Fibroblast of the conjunctiva (primary cell): ENCODE results near the gene CENPF.
"Not testable (repeated sequence)": the region's sequence is repeated elsewhere in the genome, so short reads cannot be mapped to it uniquely, and the experiment has no call there.

Source experiments
- DNase-seq: peaks from one replicate; pipeline ENCODE4 v3.0.0-alpha.2; 2010; ENCODE audit warnings: low read depth

The CENPF gene

GRCh38 chr1:214602764-214603657, at the start of gene CENPF:
Gene CENPF, plus strand, starts transcription at chr1:214603195. Its CDS starts 10,560 bp downstream, at chr1:214613755.
- peak; percentile 98 for DNase-seq

- DNase-seq: no peak
These were observed 44.9 kb upstream of the CENPF start for GRCh38 chr1:214557952-214558735.

- no peak for DNase-seq
These were observed 39.1 kb upstream of the CENPF start for GRCh38 chr1:214563881-214564280.

GRCh38 chr1:214565310-214565709, 37.7 kb upstream of the CENPF start:
- no peak for DNase-seq

GRCh38 chr1:214566158-214567104, 36.6 kb upstream of the CENPF start:
- peak; percentile 81 for DNase-seq

GRCh38 chr1:214567481-214567980, 35.5 kb upstream of the CENPF start:
- no peak for DNase-seq

GRCh38 chr1:214568328-214568727, 34.7 kb upstream of the CENPF start:
- no peak for DNase-seq

GRCh38 chr1:214569357-214570004, 33.5 kb upstream of the CENPF start:
- no peak for DNase-seq

GRCh38 chr1:214570442-214570841, 32.6 kb upstream of the CENPF start:
- no peak for DNase-seq

- DNase-seq: no peak
These were observed 31.7 kb upstream of the CENPF start for GRCh38 chr1:214571281-214571680.

- no peak for DNase-seq
These were observed 29.3 kb upstream of the CENPF start for GRCh38 chr1:214573386-214574318.

GRCh38 chr1:214574598-214575411, 28.2 kb upstream of the CENPF start:
- DNase-seq: no peak

GRCh38 chr1:214576120-214576519, 26.9 kb upstream of the CENPF start:
- not testable (repeated sequence) for DNase-seq

GRCh38 chr1:214579183-214579582, 23.8 kb upstream of the CENPF start:
- DNase-seq: no peak

- DNase-seq: no peak
These were observed 21.2 kb upstream of the CENPF start for GRCh38 chr1:214581785-214582184.

- no peak for DNase-seq
These were observed 20.6 kb upstream of the CENPF start for GRCh38 chr1:214582289-214582891.

GRCh38 chr1:214583113-214583512, 19.9 kb upstream of the CENPF start:
- no peak for DNase-seq

- DNase-seq: no peak
These were observed 19.0 kb upstream of the CENPF start for GRCh38 chr1:214583824-214584554.
